GM18505 (cell line): ENCODE results near the gene BGLAP.
A peak's percentile ranks its signal among the peaks of the same experiment; 100 is the strongest.
"Not testable (repeated sequence)": the region's sequence is repeated elsewhere in the genome, so short reads cannot be mapped to it uniquely, and the experiment has no call there.

Experiments
- ATAC-seq: cut with Tn5 transposase; IDR thresholded peaks from one replicate; pipeline ENCODE4 v1.9.1; 2021; ENCODE audit not compliant: unreplicated experiment
- POLR2A ChIP-seq: IDR thresholded peaks from 4 replicates; pipeline ENCODE4 v1.6.1; 2011; ENCODE audit warnings: borderline replicate concordance; ENCODE audit not compliant: insufficient read depth, insufficient read length; ENCODE audit errors: extremely low read depth

The BGLAP gene

DNA sequence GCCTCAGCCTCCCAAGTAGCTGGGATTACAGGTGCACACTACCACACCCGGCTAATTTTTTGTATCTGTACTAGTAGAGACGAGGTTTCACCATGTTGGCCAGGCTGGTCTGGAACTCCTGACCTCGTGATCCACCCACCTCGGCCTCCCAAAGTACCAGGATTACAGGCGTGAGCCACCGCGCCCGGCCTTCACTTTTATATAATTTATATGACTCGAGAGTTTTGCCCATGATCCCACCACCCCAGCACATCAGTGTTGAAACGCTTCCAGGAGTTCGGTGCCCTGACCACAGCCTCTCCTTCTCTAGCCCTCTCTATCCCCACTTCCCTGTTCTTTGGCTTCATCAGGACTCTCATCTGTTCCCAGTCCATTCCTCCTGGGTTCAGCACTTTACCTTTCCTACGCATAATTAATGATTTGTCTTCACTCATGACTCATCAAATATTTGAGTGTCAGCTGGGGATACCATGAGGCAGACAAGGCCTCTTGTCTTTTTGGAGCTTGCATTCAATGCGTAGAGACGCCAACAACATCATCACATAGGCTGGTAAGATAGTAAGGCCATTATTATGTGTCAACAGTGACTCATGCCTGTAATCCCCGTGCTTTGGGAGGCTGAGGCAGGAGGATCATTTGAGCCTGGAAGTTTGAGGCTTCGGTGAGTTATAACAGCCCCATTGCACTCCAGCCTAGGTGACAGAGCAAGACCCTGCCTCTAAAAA is 27.8 kb upstream of the BGLAP start:
- ATAC-seq, result no peak
- TF ChIP-seq POLR2A, result no peak

GRCh38 chr1:156216361-156217086 is 25.5 kb upstream of the BGLAP start:
- ATAC-seq, result not testable (repeated sequence)

GRCh38 chr1:156217871-156218270 is 24.1 kb upstream of the BGLAP start:
- no peak for TF ChIP-seq POLR2A
- no peak for ATAC-seq

DNA sequence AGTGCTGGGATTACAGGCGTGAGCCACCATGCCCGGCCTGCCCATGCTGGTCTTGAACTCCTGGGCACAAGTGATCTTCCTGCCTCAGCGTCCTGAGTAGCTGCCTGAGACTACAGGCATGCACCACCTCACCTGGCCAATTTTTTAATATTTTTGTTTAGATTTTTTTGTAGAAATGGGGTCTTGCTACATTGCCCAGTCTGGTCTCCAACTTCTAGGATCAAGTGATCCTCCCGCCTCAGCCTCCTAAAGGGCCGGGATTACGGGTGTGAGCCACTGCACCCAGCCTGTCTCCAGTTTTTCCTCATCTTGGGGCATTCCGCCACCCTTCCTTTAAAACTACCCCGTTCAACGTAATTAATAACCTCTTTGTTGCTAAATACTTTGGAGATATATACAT is 21.8 kb upstream of the BGLAP start:
- no peak for ATAC-seq
- TF ChIP-seq POLR2A, result no peak

GRCh38 chr1:156221986-156222692 is 19.8 kb upstream of the BGLAP start:
- ATAC-seq, result no peak
- TF ChIP-seq POLR2A, result no peak

GRCh38 chr1:156225677-156226014 is 16.3 kb upstream of the BGLAP start:
- ATAC-seq, result peak; percentile 8
- TF ChIP-seq POLR2A, result no peak

DNA sequence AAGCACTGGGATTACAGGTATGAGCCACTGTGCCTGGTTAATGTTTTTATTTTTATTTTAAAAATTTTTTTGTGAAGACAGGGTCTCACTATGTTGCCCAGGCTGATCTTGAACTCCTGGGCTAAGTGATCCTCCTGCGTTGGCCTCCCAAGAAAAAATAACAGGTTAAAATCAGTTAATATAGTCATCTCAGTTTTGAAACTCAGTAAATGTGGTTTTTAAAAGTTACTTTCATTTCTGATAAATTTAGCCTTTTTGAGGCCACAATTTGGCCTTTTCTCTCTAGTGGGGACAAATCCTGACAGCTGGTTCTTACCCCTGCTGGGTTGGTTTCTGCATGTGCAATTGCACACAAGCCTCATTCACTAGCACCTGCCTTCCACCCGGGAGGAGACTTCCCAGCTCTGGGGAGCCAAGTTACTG is 15.9 kb upstream of the BGLAP start:
- ATAC-seq, result peak; percentile 53
- TF ChIP-seq POLR2A, result peak; percentile 20

DNA sequence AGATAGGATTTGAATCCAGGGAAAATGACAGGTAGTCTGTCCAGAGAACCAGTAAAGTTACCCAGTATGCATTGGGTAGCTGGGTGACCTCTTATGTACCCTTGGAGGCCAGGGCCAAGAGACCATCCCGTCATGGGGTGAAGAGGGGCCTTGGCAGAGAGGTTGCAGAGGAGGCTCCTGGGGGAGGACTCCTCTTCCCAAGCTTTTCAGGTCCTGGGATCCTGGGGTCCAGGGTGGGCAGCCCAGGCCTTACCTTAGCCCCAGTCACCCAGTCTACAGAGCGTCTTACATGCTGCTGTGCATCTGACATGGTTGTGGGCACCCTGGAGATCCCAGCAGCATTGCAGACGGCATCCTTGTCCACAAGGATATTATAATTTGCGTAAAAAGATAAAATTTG is 15.2 kb upstream of the BGLAP start:
- no peak for ATAC-seq
- no peak for TF ChIP-seq POLR2A

- ATAC-seq, result no peak
- no peak for TF ChIP-seq POLR2A
Observed at GRCh38 chr1:156228501-156228900, 13.5 kb upstream of the BGLAP start.

DNA sequence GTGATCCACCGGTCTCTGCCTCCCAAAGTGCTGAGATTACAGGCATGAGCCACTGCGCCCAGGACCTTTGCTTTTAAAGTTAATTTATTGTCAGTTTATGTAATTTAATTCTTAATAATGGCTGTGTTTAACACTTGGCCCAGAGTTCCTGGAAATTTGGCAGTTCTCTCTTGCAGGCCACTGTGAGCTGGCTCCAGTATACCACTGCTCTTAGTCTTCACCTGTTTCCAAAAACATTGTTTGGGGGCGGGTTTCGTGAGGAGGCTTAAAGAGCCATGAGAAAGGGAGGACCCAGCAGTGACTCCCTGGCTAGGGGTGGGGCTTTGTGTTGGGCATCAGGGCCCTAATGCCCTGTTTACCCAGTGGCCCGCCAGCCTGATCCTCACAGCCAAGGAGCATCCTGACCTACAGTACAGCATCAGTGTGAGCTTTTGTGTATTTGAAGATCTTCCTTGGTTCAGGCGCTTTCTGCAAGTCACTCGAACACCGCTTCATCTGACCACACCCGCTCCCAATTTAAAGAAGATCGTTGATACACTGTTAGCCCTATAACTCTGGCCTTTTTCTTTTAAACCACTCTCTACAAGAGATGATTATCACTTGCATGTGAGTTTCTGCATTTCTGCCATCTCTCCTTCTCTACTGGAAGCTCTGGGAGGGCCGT is 12.0 kb upstream of the BGLAP start:
- ATAC-seq, result no peak
- TF ChIP-seq POLR2A, result no peak

DNA sequence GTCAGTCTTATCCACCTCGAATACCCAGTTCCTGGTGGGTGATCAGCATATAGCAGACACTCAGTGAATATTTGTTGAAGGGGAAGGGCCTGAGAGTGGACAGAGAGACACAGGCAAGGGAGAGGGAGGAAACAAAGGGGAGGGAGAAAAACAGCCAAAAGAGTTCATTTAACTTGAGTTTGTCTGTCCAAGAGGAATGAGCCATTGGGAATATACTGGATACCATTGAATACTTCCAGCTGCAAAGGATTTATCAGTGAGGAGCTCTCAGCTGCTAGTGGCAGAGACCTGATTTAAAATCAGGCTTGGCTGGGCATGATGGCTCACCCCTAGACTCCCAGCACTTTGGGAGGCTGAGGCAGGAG is 11.5 kb upstream of the BGLAP start:
- no peak for TF ChIP-seq POLR2A
- no peak for ATAC-seq

DNA sequence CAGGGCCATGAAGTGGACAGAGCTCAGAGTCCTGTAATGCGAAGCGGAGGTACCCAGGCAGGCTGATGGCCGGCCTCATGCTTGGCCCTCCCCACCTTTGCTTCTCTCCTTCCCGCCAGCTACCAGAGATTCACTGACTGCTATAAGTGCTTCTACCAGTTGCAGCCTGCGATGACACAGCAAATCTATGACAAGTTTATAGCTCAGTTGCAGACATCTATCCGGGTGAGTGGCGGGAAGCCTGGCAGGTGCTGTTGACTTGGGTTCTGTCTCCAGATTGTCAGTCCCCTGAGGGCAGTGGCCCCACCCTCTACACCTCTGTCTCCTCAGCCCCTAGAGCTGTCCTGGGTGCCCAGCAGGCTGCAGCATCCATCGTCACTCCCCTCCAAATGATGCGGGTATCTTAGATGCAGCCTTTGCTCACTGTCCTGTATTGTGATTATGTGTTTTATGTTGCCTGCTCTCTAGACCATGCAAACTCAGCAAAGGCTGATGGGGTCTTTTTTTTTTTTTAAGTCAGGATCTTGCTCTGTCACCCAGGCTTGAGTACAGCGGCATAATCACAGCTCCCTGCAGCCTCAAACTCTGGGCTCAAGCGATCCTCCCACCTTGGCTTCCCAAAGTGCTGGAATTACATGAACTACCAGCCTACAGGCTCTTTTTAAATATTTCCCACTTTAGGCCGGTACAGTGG is 9.6 kb upstream of the BGLAP start:
- no peak for ATAC-seq
- no peak for TF ChIP-seq POLR2A
